GM18505 (cell line): Measurements from ENCODE around the gene MDFI.

Experiments
- ATAC-seq: cut with Tn5 transposase; IDR thresholded peaks from one replicate; pipeline ENCODE4 v1.9.1; 2021; ENCODE audit not compliant: unreplicated experiment
- POLR2A ChIP-seq: IDR thresholded peaks from 4 replicates; pipeline ENCODE4 v1.6.1; 2011; ENCODE audit warnings: borderline replicate concordance; ENCODE audit not compliant: insufficient read depth, insufficient read length; ENCODE audit errors: extremely low read depth

MDFI gene

GRCh38 chr6:41700463-41701347 lies 62.4 kb downstream of the MDFI start:
- no peak for TF ChIP-seq POLR2A
- no peak for ATAC-seq

GRCh38 chr6:41702089-41702745 lies 63.9 kb downstream of the MDFI start:
- ATAC-seq, result no peak

GRCh38 chr6:41702771-41703494 lies 64.7 kb downstream of the MDFI start:
- ATAC-seq, result no peak
- TF ChIP-seq POLR2A, result no peak

More at GRCh38 chr6:41702089-41702745, 63.9 kb downstream of the MDFI start:
- peak; percentile 28 for TF ChIP-seq POLR2A
